Sciatic nerve (tissue), 2 donors: ENCODE measurements around the gene FCHSD2. TPM values are rescaled to one million over a fixed set of nuclear protein-coding genes. Genes with fewer than 3 reads are reported as not detected.
A peak's percentile ranks its signal among the peaks of the same experiment; 100 is the strongest.
"Not testable (repeated sequence)": the region's sequence is repeated elsewhere in the genome, so short reads cannot be mapped to it uniquely, and the experiment has no call there.

Experiments used
- ATAC-seq: fragments of 200-7000 bp; cut with Tn5 transposase; one replicate; pipeline ENCODE4 v1.9.1; 2020; ENCODE audit warnings: mild to moderate bottlenecking, moderate library complexity
- DNase-seq: peaks from one replicate; pipeline ENCODE4 v3.0.0-alpha.2; 2020; ENCODE audit warnings: low spot score
- intact Hi-C: fragments of 100-400 bp; cut with DNase I; formaldehyde crosslinking; loops from one replicate; pipeline ENCODE4 v1.14.2; 2022
- total RNA-seq: library from RNA; stranded (reverse); fragmentation: NEBNext Ultra II Directional; extraction: Animal tissue kit (Norgen Biotek cat#: 25700); gene quantifications from one replicate; pipeline ENCODE4 v1.2.1, GENCODE V29; 2021
- donor health status: DM: no; HTN: no; CAD: no.
- donor health status: DM: no; HTN: no; CAD: no.

The FCHSD2 gene
- total RNA-seq, 1 donor from 2014 or later, result 64.7 TPM

- no peak for DNase-seq
- ATAC-seq, result no peak
- intact Hi-C loops, result no loop called here
Measured at GRCh38 chr11:73137262-73137943, 4.7 kb downstream of the FCHSD2 start.

- intact Hi-C loops, ATAC-seq: not testable (repeated sequence)
Measured at GRCh38 chr11:73136722-73137121, 5.4 kb downstream of the FCHSD2 start.

GRCh38 chr11:73135346-73136284, 6.5 kb downstream of the FCHSD2 start:
- intact Hi-C loops, result no loop called here
- DNase-seq (no peak), ATAC-seq (no peak)

More at GRCh38 chr11:73136722-73137121, 5.4 kb downstream of the FCHSD2 start:
- not testable (repeated sequence) for DNase-seq

- intact Hi-C loops, ATAC-seq, DNase-seq: not testable (repeated sequence)
Measured at GRCh38 chr11:73132349-73132748, 9.8 kb downstream of the FCHSD2 start.

GRCh38 chr11:73130181-73130580, 11.9 kb downstream of the FCHSD2 start:
- intact Hi-C loops, result no loop called here
- DNase-seq (no peak), ATAC-seq (no peak)

- intact Hi-C loops, result no loop called here
- DNase-seq (no peak), ATAC-seq (no peak)
Measured at GRCh38 chr11:73129198-73129597, 12.9 kb downstream of the FCHSD2 start.

GRCh38 chr11:73126804-73127480, 15.2 kb downstream of the FCHSD2 start:
- DNase-seq (no peak), ATAC-seq (peak; percentile 63)
- intact Hi-C loops, result no loop called here

- DNase-seq (no peak), ATAC-seq (no peak)
- intact Hi-C loops, result no loop called here
Measured at GRCh38 chr11:73124800-73125199, 17.3 kb downstream of the FCHSD2 start.

- intact Hi-C loops, DNase-seq, ATAC-seq: not testable (repeated sequence)
Measured at GRCh38 chr11:73123892-73124291, 18.2 kb downstream of the FCHSD2 start.

GRCh38 chr11:73121692-73122091, 20.4 kb downstream of the FCHSD2 start:
- no peak for ATAC-seq
- no peak for DNase-seq
- intact Hi-C loops, result no loop called here

GRCh38 chr11:73117071-73117470, 25.0 kb downstream of the FCHSD2 start:
- no peak for ATAC-seq
- intact Hi-C loops, result no loop called here
- DNase-seq, result no peak

GRCh38 chr11:73116636-73117035, 25.5 kb downstream of the FCHSD2 start:
- DNase-seq, result no peak

GRCh38 chr11:73114835-73115220, 27.3 kb downstream of the FCHSD2 start:
- DNase-seq (no peak), ATAC-seq (no peak)
- intact Hi-C loops, result no loop called here

More at GRCh38 chr11:73116636-73117035, 25.5 kb downstream of the FCHSD2 start:
- no peak for ATAC-seq
- intact Hi-C loops, result no loop called here

GRCh38 chr11:73114110-73114834, 27.8 kb downstream of the FCHSD2 start:
- DNase-seq, result no peak
- no peak for ATAC-seq
- intact Hi-C loops, result no loop called here

- no peak for DNase-seq
- no peak for ATAC-seq
- intact Hi-C loops, result no loop called here
Measured at GRCh38 chr11:73113426-73113825, 28.7 kb downstream of the FCHSD2 start.

GRCh38 chr11:73107597-73107996, 34.5 kb downstream of the FCHSD2 start:
- ATAC-seq, result no peak
- no peak for DNase-seq
- intact Hi-C loops, result no loop called here

- ATAC-seq, result no peak
- intact Hi-C loops, result no loop called here
- no peak for DNase-seq
Measured at GRCh38 chr11:73106347-73106746, 35.8 kb downstream of the FCHSD2 start.

GRCh38 chr11:73100578-73100977, 41.5 kb downstream of the FCHSD2 start:
- intact Hi-C loops, result no loop called here
- DNase-seq (no peak), ATAC-seq (no peak)
